ENCODE measurements around the gene KL. TPM values are rescaled to one million over a fixed set of nuclear protein-coding genes. Genes with fewer than 3 reads are reported as not detected.

KL gene
- total RNA-seq, 1 experiment from 2014 or later = 0.28 TPM

DNA sequence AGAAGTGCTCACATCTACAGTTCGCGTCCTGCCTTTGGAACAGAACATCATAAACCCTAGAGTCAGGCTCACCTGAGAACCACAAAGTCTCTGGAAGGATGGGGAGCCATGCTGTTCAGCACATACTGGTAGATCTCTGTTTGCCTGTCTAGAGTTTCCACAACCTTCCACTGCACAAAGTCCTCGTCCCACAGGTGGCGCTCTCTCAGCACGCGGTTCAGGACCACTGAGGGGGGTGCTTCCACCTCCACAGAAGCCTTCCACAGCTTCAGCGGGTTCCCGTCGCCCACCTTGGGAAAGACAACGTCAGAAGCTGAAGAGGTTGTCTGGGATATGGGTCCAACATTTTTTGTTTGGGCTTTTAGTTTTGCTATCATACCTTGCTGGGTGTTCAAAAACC lies 93.6 kb downstream of the KL start:
- Histone ChIP-seq H3K36me3 (ENCODE audit: control insufficient read depth, insufficient read depth, low read length) (no peaks in the 10 kb centered on the region), H3K27me3 (ENCODE audit: control insufficient read depth, insufficient read depth, low read length) (no peaks in the 10 kb centered on the region), H3K9me3 (ENCODE audit: control insufficient read depth, insufficient read depth, low read depth, low read length) (no peaks in the 10 kb centered on the region), H3K27ac (ENCODE audit: low read length) (no peak overlapping the region), H3K4me3 (ENCODE audit: low read depth in 2 of 2, low read length in 2 of 2) (no peak overlapping the region), H3K4me1 (ENCODE audit: control insufficient read depth, insufficient read depth, low read length) (no peaks in the 10 kb centered on the region)
- no TSS peak for BruUV-seq (replicated peaks)
- POLR2A ChIA-PET = no interaction called here
- DNase-seq (ENCODE audit: low read depth, low spot score) (peak; percentile 10), ATAC-seq (no peak)
- CTCF ChIA-PET = no interaction called here
- no peak for TF ChIP-seq POLR2AphosphoS5 (IDR thresholded peaks at IDR 0.05; ENCODE audit: low read depth, low read length)
- TF ChIP-seq, protein P1, sequence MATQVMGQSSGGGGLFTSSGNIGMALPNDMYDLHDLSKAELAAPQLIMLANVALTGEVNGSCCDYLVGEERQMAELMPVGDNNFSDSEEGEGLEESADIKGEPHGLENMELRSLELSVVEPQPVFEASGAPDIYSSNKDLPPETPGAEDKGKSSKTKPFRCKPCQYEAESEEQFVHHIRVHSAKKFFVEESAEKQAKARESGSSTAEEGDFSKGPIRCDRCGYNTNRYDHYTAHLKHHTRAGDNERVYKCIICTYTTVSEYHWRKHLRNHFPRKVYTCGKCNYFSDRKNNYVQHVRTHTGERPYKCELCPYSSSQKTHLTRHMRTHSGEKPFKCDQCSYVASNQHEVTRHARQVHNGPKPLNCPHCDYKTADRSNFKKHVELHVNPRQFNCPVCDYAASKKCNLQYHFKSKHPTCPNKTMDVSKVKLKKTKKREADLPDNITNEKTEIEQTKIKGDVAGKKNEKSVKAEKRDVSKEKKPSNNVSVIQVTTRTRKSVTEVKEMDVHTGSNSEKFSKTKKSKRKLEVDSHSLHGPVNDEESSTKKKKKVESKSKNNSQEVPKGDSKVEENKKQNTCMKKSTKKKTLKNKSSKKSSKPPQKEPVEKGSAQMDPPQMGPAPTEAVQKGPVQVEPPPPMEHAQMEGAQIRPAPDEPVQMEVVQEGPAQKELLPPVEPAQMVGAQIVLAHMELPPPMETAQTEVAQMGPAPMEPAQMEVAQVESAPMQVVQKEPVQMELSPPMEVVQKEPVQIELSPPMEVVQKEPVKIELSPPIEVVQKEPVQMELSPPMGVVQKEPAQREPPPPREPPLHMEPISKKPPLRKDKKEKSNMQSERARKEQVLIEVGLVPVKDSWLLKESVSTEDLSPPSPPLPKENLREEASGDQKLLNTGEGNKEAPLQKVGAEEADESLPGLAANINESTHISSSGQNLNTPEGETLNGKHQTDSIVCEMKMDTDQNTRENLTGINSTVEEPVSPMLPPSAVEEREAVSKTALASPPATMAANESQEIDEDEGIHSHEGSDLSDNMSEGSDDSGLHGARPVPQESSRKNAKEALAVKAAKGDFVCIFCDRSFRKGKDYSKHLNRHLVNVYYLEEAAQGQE (IDR thresholded peaks at IDR 0.05; ENCODE audit: insufficient read depth in 1 of 2, low read depth in 2 of 2, low read length in 1 of 2) = no peak
- TF ChIP-seq, protein P2, sequence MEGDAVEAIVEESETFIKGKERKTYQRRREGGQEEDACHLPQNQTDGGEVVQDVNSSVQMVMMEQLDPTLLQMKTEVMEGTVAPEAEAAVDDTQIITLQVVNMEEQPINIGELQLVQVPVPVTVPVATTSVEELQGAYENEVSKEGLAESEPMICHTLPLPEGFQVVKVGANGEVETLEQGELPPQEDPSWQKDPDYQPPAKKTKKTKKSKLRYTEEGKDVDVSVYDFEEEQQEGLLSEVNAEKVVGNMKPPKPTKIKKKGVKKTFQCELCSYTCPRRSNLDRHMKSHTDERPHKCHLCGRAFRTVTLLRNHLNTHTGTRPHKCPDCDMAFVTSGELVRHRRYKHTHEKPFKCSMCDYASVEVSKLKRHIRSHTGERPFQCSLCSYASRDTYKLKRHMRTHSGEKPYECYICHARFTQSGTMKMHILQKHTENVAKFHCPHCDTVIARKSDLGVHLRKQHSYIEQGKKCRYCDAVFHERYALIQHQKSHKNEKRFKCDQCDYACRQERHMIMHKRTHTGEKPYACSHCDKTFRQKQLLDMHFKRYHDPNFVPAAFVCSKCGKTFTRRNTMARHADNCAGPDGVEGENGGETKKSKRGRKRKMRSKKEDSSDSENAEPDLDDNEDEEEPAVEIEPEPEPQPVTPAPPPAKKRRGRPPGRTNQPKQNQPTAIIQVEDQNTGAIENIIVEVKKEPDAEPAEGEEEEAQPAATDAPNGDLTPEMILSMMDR (IDR thresholded peaks at IDR 0.05) = peak; percentile 44
- TF ChIP-seq TCF7L2 (IDR thresholded peaks at IDR 0.05; ENCODE audit: low read depth, low read length) = no peak
- no peak for TF ChIP-seq SIN3A (IDR thresholded peaks at IDR 0.05; ENCODE audit: borderline replicate concordance, insufficient read depth, low read depth, low read length)
- in situ Hi-C loops (cut with HindIII; ENCODE audit: low pct_unique_long_range_greater_than_20kb, low sequenced_read_pairs) = no loop called here
- intact Hi-C loops (cut with micrococcal nuclease; ENCODE audit: unreplicated experiment) = no loop called here

DNA sequence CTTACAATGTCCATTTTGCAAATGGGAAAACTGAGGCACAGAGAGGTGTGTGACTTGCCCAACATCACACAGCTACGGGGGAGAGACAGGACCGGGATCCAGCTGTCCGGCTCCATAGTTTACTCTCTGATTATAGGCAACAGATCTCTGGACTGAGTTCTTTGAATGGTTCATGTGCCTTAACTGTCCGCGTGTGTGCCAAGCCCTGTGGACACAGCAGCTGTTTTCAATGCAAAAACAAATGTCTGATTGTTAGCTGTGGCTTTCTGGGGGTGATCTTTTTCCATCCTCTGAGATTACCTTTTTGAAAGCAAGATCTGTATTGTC lies 94.1 kb downstream of the KL start:
- ChIA-PET POLR2A (no interaction called here), CTCF (no interaction called here)
- DNase-seq (ENCODE audit: low read depth, low spot score) (no peak), ATAC-seq (no peak)
- Histone ChIP-seq H3K4me1 (ENCODE audit: control insufficient read depth, insufficient read depth, low read length) (no peaks in the 10 kb centered on the region), H3K4me3 (ENCODE audit: low read depth in 2 of 2, low read length in 2 of 2) (no peak overlapping the region), H3K36me3 (ENCODE audit: control insufficient read depth, insufficient read depth, low read length) (no peaks in the 10 kb centered on the region), H3K9me3 (ENCODE audit: control insufficient read depth, insufficient read depth, low read depth, low read length) (no peaks in the 10 kb centered on the region), H3K27me3 (ENCODE audit: control insufficient read depth, insufficient read depth, low read length) (no peaks in the 10 kb centered on the region), H3K27ac (ENCODE audit: low read length) (no peak overlapping the region)
- TF ChIP-seq, protein P1 (IDR thresholded peaks at IDR 0.05; ENCODE audit: insufficient read depth in 1 of 2, low read depth in 2 of 2, low read length in 1 of 2) = no peak
- TF ChIP-seq SIN3A (IDR thresholded peaks at IDR 0.05; ENCODE audit: borderline replicate concordance, insufficient read depth, low read depth, low read length) = no peak
- TF ChIP-seq TCF7L2 (IDR thresholded peaks at IDR 0.05; ENCODE audit: low read depth, low read length) = no peak
- TF ChIP-seq, protein P2 (IDR thresholded peaks at IDR 0.05) = no peak
- TF ChIP-seq POLR2AphosphoS5 (IDR thresholded peaks at IDR 0.05; ENCODE audit: low read depth, low read length) = no peak
- in situ Hi-C loops (cut with HindIII; ENCODE audit: low pct_unique_long_range_greater_than_20kb, low sequenced_read_pairs) (no loop called here), intact Hi-C loops (cut with micrococcal nuclease; ENCODE audit: unreplicated experiment) (no loop called here)
- no TSS peak for BruUV-seq (replicated peaks)

Measured in Panc1 (cell line).